SK-N-DZ (cell line): ENCODE results near the gene RGS1. TPM values are rescaled to one million over a fixed set of nuclear protein-coding genes. Genes with fewer than 3 reads are reported as not detected.
"Not testable (repeated sequence)": the region's sequence is repeated elsewhere in the genome, so short reads cannot be mapped to it uniquely, and the experiment has no call there.

Experiments used
- DNase-seq: peaks from one replicate; pipeline ENCODE4 v3.0.0-alpha.2; 2015; ENCODE audit warnings: low spot score
- polyA plus RNA-seq, 2 experiments: library from polyadenylated mRNA; depleted of rRNA; stranded (reverse); fragments of >200 nt; gene quantifications; 2 replicates each; pipeline ENCODE4 v1.2.3, GENCODE V29; 2014

RGS1 gene, protein sequence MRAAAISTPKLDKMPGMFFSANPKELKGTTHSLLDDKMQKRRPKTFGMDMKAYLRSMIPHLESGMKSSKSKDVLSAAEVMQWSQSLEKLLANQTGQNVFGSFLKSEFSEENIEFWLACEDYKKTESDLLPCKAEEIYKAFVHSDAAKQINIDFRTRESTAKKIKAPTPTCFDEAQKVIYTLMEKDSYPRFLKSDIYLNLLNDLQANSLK
- polyA plus RNA-seq (2014; cell fraction: cytosol; rRNA removed): not detected in 2 replicates
- polyA plus RNA-seq (2014; cell fraction: nucleus; rRNA removed): not detected in 2 replicates

DNA sequence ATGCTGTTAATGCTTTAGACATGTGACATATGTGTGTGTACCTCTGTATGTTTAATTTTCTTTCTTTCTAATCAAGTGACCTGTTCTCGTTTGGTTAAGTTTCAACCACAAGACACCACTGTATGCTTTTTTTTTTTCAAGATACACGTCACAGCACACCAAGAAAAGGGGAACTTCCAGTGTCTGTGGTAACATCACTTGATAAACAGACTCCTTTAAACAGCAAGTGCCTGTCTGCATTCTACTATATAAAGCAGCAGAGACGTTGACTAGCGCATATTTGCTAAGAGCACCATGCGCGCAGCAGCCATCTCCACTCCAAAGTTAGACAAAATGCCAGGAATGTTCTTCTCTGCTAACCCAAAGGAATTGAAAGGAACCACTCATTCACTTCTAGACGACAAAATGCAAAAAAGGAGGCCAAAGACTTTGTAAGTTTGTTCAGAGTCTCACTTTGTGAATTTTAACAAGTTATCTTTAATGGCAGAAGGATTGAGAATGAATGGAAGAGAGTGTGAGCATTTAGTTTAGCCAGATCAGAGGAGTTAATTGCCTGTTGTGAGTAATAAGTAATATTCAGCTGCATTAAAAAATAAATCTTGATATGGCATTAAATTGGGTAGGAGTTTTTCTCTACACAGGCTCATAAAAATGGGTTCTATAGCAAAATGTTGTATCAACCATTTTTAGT lies at the start of gene RGS1:
RGS1 (plus strand) TSS at position 275 of the 691 bp plus-strand sequence; CDS start at position 295, 20 bp downstream.
- no peak for DNase-seq

DNA sequence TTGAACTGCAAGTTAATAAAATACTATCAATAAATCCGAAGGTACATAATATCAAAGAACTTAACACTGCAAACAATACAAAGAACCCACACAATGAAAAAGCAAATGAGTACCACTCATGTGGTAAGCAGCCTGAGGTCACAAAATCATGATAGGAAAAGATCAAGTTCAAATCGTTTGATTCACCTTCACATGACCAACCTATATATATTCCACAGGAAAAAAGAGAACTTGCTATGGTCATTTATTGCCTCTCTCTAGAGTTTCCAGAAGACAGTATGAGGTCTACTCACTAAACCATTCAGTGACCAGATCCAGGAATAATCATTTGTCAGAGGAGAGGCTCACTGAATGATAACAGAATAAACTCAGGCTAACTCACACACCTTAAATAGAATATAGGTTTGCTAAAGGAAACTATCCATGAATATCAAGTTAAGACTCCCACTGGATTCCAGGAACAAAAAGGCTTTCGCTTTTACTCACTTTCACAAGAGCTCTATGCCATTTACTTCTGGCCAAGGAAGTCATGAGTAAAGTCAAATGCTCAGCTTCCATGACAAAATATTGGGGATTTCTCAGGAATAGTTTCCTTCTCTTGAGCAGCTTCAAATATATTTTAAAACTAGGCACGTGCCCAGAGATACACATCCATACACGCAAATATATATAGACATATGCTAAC lies 48.3 kb upstream of the RGS1 start:
- no peak for DNase-seq

- DNase-seq: no peak
These were observed 47.6 kb upstream of the RGS1 start for GRCh38 chr1:192527950-192528349.

- DNase-seq: no peak
These were observed 46.4 kb upstream of the RGS1 start for GRCh38 chr1:192529031-192529755.

DNA sequence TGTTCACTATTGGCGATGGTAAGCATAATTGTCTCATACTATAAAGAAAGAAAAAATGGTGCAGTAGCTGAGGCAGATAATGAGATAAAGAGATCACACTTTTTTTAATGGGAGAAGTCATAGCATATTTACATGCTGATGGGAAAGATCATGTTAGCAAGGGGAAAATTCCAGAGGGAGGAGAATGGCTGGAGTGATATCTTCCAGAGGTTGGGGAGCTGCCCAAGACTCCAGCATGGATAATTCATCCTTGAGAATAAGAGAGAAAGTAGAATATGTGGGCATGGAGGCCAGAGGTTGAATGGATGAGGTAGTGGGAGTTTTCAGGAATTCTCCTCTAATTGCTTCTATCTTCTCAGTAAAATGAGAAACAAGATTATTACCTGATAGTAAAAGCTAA lies 45.8 kb upstream of the RGS1 start:
- no peak for DNase-seq

- DNase-seq: no peak
These were observed 45.3 kb upstream of the RGS1 start for GRCh38 chr1:192530254-192530653.

GRCh38 chr1:192531037-192531703 lies 44.4 kb upstream of the RGS1 start:
- DNase-seq: not testable (repeated sequence)

DNA sequence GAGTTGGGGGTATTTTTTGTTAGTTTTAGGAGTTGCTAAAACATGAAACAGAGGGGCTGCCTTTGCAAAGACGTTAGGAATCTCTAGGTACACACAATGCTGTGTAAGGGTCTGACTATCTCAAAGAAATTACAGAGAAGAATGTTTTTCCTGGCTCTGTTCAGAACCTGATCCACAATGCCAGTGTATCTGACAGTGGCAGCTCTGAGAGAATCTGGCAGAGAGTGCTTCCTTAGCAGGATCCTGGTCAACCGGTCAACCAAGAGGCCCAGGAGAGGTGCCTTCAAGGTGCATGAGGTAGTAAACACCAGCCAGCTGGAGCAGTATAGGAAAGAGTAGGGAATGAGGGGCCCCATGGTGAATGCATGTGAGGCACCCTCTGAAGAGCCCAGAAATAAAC lies 40.9 kb upstream of the RGS1 start:
- DNase-seq: no peak

- DNase-seq: no peak
These were observed 39.5 kb upstream of the RGS1 start for GRCh38 chr1:192535916-192536664.

- DNase-seq: no peak
These were observed 36.9 kb upstream of the RGS1 start for GRCh38 chr1:192538407-192539296.

GRCh38 chr1:192539297-192540092 lies 36.1 kb upstream of the RGS1 start:
- peak; percentile 4 for DNase-seq

DNA sequence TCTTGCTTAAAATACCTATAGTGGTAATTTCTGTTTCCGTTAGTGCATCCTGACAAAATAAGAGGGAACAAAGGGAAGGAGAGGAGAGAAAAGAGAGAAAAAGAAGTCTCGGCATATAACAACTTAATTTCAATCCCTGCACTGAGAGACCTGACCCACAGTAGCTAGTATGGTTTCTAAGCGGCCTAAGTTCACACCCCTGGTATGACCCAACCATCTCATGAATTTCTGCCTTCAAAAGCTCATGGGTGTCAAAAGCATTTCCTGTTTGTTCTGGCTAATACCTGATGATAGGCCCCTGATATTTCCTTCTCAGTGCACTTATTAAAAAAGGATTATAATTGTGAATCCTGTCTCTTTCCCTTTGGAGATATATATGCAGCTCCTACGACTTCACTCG lies 32.1 kb upstream of the RGS1 start:
- no peak for DNase-seq

GRCh38 chr1:192545896-192546521 lies 29.6 kb upstream of the RGS1 start:
- DNase-seq: no peak

DNA sequence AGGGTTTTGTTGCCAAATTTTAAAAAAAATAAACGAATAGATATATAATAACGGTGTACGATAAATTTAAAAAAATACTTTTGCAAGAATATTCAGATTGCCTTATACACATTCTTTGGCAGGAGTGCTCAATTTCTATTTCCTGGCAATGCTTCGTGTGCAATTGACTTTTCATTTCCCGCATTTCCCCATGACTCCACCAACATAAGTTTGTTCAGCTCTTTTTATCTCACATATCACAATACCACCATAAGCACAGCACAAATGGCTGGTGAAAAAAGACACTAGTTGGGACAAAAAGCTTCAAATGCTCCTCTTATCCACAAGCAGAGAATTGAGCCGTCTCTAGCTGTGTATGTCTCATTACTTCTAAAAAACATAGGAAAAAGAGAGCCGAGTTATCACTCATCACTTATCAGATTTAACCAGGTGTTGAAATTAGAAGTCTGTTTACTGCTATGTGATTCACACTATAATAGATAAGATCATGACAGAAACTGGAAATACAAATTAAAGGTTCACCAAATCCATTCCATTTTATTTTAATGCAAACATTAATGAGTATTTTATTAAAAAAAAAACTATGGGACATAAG lies 28.9 kb upstream of the RGS1 start:
- DNase-seq: peak; percentile 33

- DNase-seq: no peak
These were observed 28.1 kb upstream of the RGS1 start for GRCh38 chr1:192547501-192547900.

GRCh38 chr1:192549937-192550336 lies 25.6 kb upstream of the RGS1 start:
- DNase-seq: no peak

- DNase-seq: no peak
These were observed 24.5 kb upstream of the RGS1 start for GRCh38 chr1:192550922-192551534.
